HCT116 (cell line): ENCODE measurements around the gene DIS3L2. TPM values are rescaled to one million over a fixed set of nuclear protein-coding genes. Genes with fewer than 3 reads are reported as not detected.

Experiments
- ATAC-seq: fragments of 200-7000 bp; cut with Tn5 transposase; 2 replicates; pipeline ENCODE4 v1.9.1; 2020; ENCODE audit warnings: mild to moderate bottlenecking, moderate library complexity
- BruUV-seq: library from RNA; stranded (reverse); fragments of 400-500 nt; replicated peaks from 2 replicates; lab custom pipeline; 2021; lab: Mats Ljungman, UMichigan
- CTCF ChIA-PET: fragments of 300-600 bp; sonication (Branson Sonifier 250); formaldehyde crosslinking; loops from one replicate; lab custom pipeline; 2021; ENCODE audit warnings: antibody characterized with exemption; lab: Charles Lee
- POLR2A ChIA-PET: fragments of 300-600, 350-600 bp; sonication (Branson Sonifier 250); formaldehyde crosslinking; loops from one replicate; lab custom pipeline; 2021; ENCODE audit warnings: antibody characterized with exemption; lab: Charles Lee
- RAD21 ChIA-PET, 2 experiments: fragments of 300-600 bp; sonication (Branson Sonifier 250); formaldehyde crosslinking; loops; one replicate each; lab custom pipeline; 2023; ENCODE audit warnings: low total read pairs in 2 of 2; ENCODE audit not compliant: uncharacterized antibody in 2 of 2, unreplicated experiment in 2 of 2, low non-redundant PET in 1 of 2; lab: Charles Lee
- DNase-seq: peaks from one replicate; pipeline ENCODE4 v3.0.0-alpha.2; 2010; ENCODE audit warnings: low read depth, low spot score
- H2AFZ ChIP-seq: fragments of 200-600 bp; shearing (Covaris generic), sonication (generic); 2 replicates; pipeline ENCODE4 v1.6.1; 2017; ENCODE audit warnings: low read depth, mixed run types, mixed read lengths, antibody characterized with exemption, low read length; ENCODE audit not compliant: poor library complexity, severe bottlenecking
- H3K27ac ChIP-seq: 2 replicates; pipeline ENCODE4 v1.5.1; 2012; ENCODE audit warnings: low read depth, low read length
- H3K27me3 ChIP-seq: fragments of 200-600 bp; sonication (generic); 2 replicates; pipeline ENCODE4 v1.6.1; 2016; ENCODE audit warnings: mixed run types, low read length, mixed read lengths; ENCODE audit not compliant: insufficient read depth
- H3K36me3 ChIP-seq, 2 experiments: fragments of 200-500 bp in 1 of 2; fragments of 200-600 bp in 1 of 2; sonication (Bioruptor generic) in 1 of 2; sonication (generic) in 1 of 2; 2 replicates each; pipeline versions ENCODE4 v1.5.1 to v1.6.1; 2014 to 2016; ENCODE audit warnings: low read length in 2 of 2, inconsistent platforms in 1 of 2, mixed read lengths in 1 of 2, mixed run types in 1 of 2; ENCODE audit not compliant: insufficient read depth in 2 of 2, control insufficient read depth in 1 of 2
- H3K4me1 ChIP-seq, 2 experiments: fragments of 200-600 bp in 1 of 2; sonication (generic) in 1 of 2; 2 replicates each; pipeline versions ENCODE4 v1.5.1 to v1.6.1; 2012 to 2017; ENCODE audit warnings: low read length in 2 of 2, inconsistent platforms in 1 of 2, mild to moderate bottlenecking in 1 of 2, mixed read lengths in 1 of 2, mixed run types in 1 of 2, moderate library complexity in 1 of 2; ENCODE audit not compliant: insufficient read depth in 2 of 2, control insufficient read depth in 1 of 2
- H3K4me2 ChIP-seq: fragments of 200-600 bp; sonication (generic); 2 replicates; pipeline ENCODE4 v1.6.1; 2017; ENCODE audit warnings: mixed run types, low read length, mixed read lengths
- H3K4me3 ChIP-seq, 2 experiments: fragments of 200-600 bp in 1 of 2; sonication (generic) in 1 of 2; replicated peaks in 1 of 2; 2 replicates each; pipeline ENCODE4 v1.5.1; 2011 to 2016; ENCODE audit warnings: low read length in 2 of 2, control low read depth in 1 of 2, low read depth in 1 of 2, mild to moderate bottlenecking in 1 of 2, mixed read lengths in 1 of 2, mixed run types in 1 of 2
- H3K79me2 ChIP-seq: fragments of 200-600 bp; sonication (generic); 2 replicates; pipeline ENCODE4 v1.6.1; 2017; ENCODE audit warnings: mild to moderate bottlenecking, mixed run types, low read length, moderate library complexity, mixed read lengths; ENCODE audit not compliant: insufficient read depth
- H3K9ac ChIP-seq: fragments of 200-600 bp; sonication (generic); 2 replicates; pipeline ENCODE4 v1.6.1; 2016; ENCODE audit warnings: low read length, mixed read lengths
- H3K9me2 ChIP-seq: fragments of 200-600 bp; sonication (generic), shearing (Covaris generic); 2 replicates; pipeline ENCODE4 v1.6.1; 2017; ENCODE audit warnings: mixed run types, mild to moderate bottlenecking, moderate library complexity; ENCODE audit not compliant: insufficient read depth
- H3K9me3 ChIP-seq, 2 experiments: fragments of 200-500 bp in 1 of 2; fragments of 200-600 bp in 1 of 2; sonication (Bioruptor generic) in 1 of 2; sonication (generic) in 1 of 2; 2 replicates each; pipeline ENCODE4 v1.6.1; 2014 to 2017; ENCODE audit warnings: low read length in 2 of 2, mixed read lengths in 2 of 2, inconsistent platforms in 1 of 2, low read depth in 1 of 2, mild to moderate bottlenecking in 1 of 2, mixed run types in 1 of 2, moderate library complexity in 1 of 2; ENCODE audit not compliant: control insufficient read depth in 1 of 2, insufficient read depth in 1 of 2
- H4K20me1 ChIP-seq: fragments of 200-600 bp; sonication (generic), shearing (Covaris generic); 2 replicates; pipeline ENCODE4 v1.6.1; 2017; ENCODE audit warnings: mixed run types, mild to moderate bottlenecking, moderate library complexity; ENCODE audit not compliant: insufficient read depth
- CBX3 ChIP-seq: IDR thresholded peaks from 2 replicates; pipeline ENCODE4 v1.6.1; 2012; ENCODE audit warnings: low read depth
- CEBPB ChIP-seq: IDR thresholded peaks from 2 replicates; pipeline ENCODE4 v1.6.1; 2012; ENCODE audit warnings: low read depth
- EGR1 ChIP-seq: IDR thresholded peaks from 2 replicates; pipeline ENCODE4 v1.6.1; 2012; ENCODE audit warnings: low read depth
- ELF1 ChIP-seq: IDR thresholded peaks from 2 replicates; pipeline ENCODE4 v1.6.1; 2012; ENCODE audit warnings: low read depth, borderline replicate concordance
- EZH2 ChIP-seq: fragments of 200-600 bp; sonication (generic); IDR thresholded peaks from 2 replicates; pipeline ENCODE4 v1.6.1; 2017; ENCODE audit warnings: antibody characterized with exemption, mixed run types
- EZH2phosphoT487 ChIP-seq: fragments of 200-600 bp; IDR thresholded peaks from 2 replicates; pipeline ENCODE4 v1.6.1; 2018; ENCODE audit warnings: antibody characterized with exemption, borderline replicate concordance
- FOSL1 ChIP-seq: IDR thresholded peaks from 2 replicates; pipeline ENCODE4 v1.6.1; 2012; ENCODE audit warnings: low read depth
- POLR2A ChIP-seq: IDR thresholded peaks from 2 replicates; pipeline ENCODE4 v1.7.0; 2011; ENCODE audit warnings: borderline replicate concordance; ENCODE audit not compliant: insufficient read depth, insufficient read length; ENCODE audit errors: extremely low read depth
- POLR2AphosphoS5 ChIP-seq: IDR thresholded peaks from 2 replicates; pipeline ENCODE4 v1.6.1; 2011; ENCODE audit warnings: mild to moderate bottlenecking, low read depth, low read length, moderate library complexity
- RAD21 ChIP-seq: IDR thresholded peaks from 2 replicates; pipeline ENCODE4 v1.6.1; 2012; ENCODE audit warnings: low read depth, mild to moderate bottlenecking
- SIN3A ChIP-seq: IDR thresholded peaks from 2 replicates; pipeline ENCODE4 v1.6.1; 2012; ENCODE audit warnings: low read depth
- SRF ChIP-seq: IDR thresholded peaks from 2 replicates; pipeline ENCODE4 v1.6.1; 2012; ENCODE audit warnings: low read depth
- TCF7L2 ChIP-seq: IDR thresholded peaks from 2 replicates; pipeline ENCODE4 v1.7.0; 2011; ENCODE audit warnings: borderline replicate concordance, inconsistent platforms; ENCODE audit not compliant: insufficient read depth, insufficient read length; ENCODE audit errors: extremely low read depth
- ZFX ChIP-seq: fragments of 450-650 bp; IDR thresholded peaks from 2 replicates; pipeline ENCODE4 v1.6.1; 2017
- ZNF274 ChIP-seq: fragments of 200-500 bp; sonication (Bioruptor generic); IDR thresholded peaks from 2 replicates; pipeline ENCODE4 v1.6.1; 2014; ENCODE audit warnings: mild to moderate bottlenecking, low read depth, low read length, inconsistent platforms
- intact Hi-C: fragments of 100-400 bp; cut with micrococcal nuclease; formaldehyde crosslinking; loops from 2 replicates; pipeline ENCODE4 v1.10.0; 2022
- total RNA-seq: library from RNA; stranded (reverse); gene quantifications from one replicate; pipeline ENCODE4 v1.2.1, GENCODE V29; 2021; ENCODE audit not compliant: unreplicated experiment
- TF ChIP-seq, protein P1 (sequence below): IDR thresholded peaks from 2 replicates; pipeline ENCODE4 v1.6.1; 2011; ENCODE audit warnings: mild to moderate bottlenecking, low read length, moderate library complexity; ENCODE audit not compliant: insufficient replicate concordance; ENCODE audit errors: extremely low read depth
- TF ChIP-seq, protein P2 (sequence below): IDR thresholded peaks from 2 replicates; pipeline ENCODE4 v1.6.1; 2012
- TF ChIP-seq, protein P3 (sequence below), 3 experiments: fragments of 200-600 bp in 1 of 3; sonication (generic) in 1 of 3; IDR thresholded peaks in 2 of 3; conservative IDR thresholded peaks in 1 of 3; 2 replicates each; pipeline ENCODE4 v1.5.1; 2012 to 2017; ENCODE audit warnings: low read depth in 2 of 3, low read length in 2 of 3, antibody characterized with exemption in 1 of 3, borderline replicate concordance in 1 of 3, control low read depth in 1 of 3, mild to moderate bottlenecking in 1 of 3, mixed read lengths in 1 of 3, mixed run types in 1 of 3, moderate library complexity in 1 of 3; ENCODE audit not compliant: insufficient read depth in 1 of 3
- TF ChIP-seq, protein P4 (sequence below): IDR thresholded peaks from 2 replicates; pipeline ENCODE4 v1.6.1; 2012

DIS3L2 gene
- total RNA-seq, 1 experiment from 2014 or later, result 42.5 TPM

DNA sequence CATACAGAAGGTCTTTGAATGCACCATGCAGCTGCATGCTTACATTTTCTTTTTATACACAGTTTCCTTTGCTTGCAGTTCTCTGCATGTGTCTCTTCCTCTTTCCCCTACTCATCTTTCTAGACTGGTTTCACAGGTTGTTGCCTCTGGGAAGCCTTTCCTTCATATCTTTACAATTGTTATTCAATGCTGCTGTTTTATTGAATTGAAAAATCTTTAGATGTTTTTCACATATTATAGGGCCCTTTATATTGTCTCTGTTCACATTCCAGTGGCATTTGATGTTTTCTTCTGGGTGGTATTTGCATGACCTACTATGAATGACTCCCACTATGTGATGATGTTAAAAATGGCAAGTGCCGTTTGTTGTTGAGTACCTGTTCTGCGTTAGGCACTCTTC is 91.1 kb downstream of the DIS3L2 start:
- H3K9me2 ChIP-seq, result no peaks in the 10 kb centered on the region
- TF ChIP-seq, protein P1, sequence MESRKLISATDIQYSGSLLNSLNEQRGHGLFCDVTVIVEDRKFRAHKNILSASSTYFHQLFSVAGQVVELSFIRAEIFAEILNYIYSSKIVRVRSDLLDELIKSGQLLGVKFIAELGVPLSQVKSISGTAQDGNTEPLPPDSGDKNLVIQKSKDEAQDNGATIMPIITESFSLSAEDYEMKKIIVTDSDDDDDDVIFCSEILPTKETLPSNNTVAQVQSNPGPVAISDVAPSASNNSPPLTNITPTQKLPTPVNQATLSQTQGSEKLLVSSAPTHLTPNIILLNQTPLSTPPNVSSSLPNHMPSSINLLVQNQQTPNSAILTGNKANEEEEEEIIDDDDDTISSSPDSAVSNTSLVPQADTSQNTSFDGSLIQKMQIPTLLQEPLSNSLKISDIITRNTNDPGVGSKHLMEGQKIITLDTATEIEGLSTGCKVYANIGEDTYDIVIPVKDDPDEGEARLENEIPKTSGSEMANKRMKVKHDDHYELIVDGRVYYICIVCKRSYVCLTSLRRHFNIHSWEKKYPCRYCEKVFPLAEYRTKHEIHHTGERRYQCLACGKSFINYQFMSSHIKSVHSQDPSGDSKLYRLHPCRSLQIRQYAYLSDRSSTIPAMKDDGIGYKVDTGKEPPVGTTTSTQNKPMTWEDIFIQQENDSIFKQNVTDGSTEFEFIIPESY, result no peak
- TF ChIP-seq, protein P2, sequence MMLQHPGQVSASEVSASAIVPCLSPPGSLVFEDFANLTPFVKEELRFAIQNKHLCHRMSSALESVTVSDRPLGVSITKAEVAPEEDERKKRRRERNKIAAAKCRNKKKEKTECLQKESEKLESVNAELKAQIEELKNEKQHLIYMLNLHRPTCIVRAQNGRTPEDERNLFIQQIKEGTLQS, result no peak
- no peak for TF ChIP-seq ZFX
- TF ChIP-seq EGR1, result no peak
- no peak for TF ChIP-seq SIN3A
- no peak for TF ChIP-seq EZH2
- no peak for TF ChIP-seq EZH2phosphoT487
- TF ChIP-seq TCF7L2, result no peak
- TF ChIP-seq, protein P3, sequence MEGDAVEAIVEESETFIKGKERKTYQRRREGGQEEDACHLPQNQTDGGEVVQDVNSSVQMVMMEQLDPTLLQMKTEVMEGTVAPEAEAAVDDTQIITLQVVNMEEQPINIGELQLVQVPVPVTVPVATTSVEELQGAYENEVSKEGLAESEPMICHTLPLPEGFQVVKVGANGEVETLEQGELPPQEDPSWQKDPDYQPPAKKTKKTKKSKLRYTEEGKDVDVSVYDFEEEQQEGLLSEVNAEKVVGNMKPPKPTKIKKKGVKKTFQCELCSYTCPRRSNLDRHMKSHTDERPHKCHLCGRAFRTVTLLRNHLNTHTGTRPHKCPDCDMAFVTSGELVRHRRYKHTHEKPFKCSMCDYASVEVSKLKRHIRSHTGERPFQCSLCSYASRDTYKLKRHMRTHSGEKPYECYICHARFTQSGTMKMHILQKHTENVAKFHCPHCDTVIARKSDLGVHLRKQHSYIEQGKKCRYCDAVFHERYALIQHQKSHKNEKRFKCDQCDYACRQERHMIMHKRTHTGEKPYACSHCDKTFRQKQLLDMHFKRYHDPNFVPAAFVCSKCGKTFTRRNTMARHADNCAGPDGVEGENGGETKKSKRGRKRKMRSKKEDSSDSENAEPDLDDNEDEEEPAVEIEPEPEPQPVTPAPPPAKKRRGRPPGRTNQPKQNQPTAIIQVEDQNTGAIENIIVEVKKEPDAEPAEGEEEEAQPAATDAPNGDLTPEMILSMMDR (IDR thresholded peaks at IDR 0.05 in 2 of 3, conservative IDR thresholded peaks at IDR 0.05 in 1 of 3; ENCODE audit: borderline replicate concordance in 1 of 3, insufficient read depth in 1 of 3, low read depth in 2 of 3, low read length in 2 of 3), result no peak
- no peak for TF ChIP-seq RAD21
- no peak for TF ChIP-seq ZNF274
- no peak for TF ChIP-seq POLR2AphosphoS5
- TF ChIP-seq CEBPB, result no peak
- TF ChIP-seq, protein P4, sequence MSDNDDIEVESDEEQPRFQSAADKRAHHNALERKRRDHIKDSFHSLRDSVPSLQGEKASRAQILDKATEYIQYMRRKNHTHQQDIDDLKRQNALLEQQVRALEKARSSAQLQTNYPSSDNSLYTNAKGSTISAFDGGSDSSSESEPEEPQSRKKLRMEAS, result no peak
- TF ChIP-seq POLR2A, result no peak
- no peak for TF ChIP-seq SRF
- TF ChIP-seq ELF1, result no peak
- TF ChIP-seq FOSL1, result no peak
- no peak for TF ChIP-seq CBX3
- H3K4me3 ChIP-seq, result no peak overlapping the region
- no peak overlapping the region for H3K27ac ChIP-seq
- no peak overlapping the region for H2AFZ ChIP-seq
- H3K9ac ChIP-seq, result no peak overlapping the region
- CTCF ChIA-PET, result no interaction called here
- DNase-seq (no peak), ATAC-seq (no peak)
- H3K4me2 ChIP-seq, result no peak overlapping the region
- POLR2A ChIA-PET, result no interaction called here
- peaks cover 3% of the 10 kb centered on the region; the same call in 1 of the 2 replicates for H4K20me1 ChIP-seq
- RAD21 ChIA-PET, result no interaction called here
- no TSS peak for BruUV-seq
- H3K79me2 ChIP-seq, result peaks cover 14% of the 10 kb centered on the region
- no peaks in the 10 kb centered on the region for H3K4me1 ChIP-seq
- intact Hi-C loops, result no loop called here
- H3K27me3 ChIP-seq, result no peaks in the 10 kb centered on the region
- H3K36me3 ChIP-seq, result no peaks in the 10 kb centered on the region
- no peaks in the 10 kb centered on the region for H3K9me3 ChIP-seq
